Subcutaneous abdominal adipose tissue (tissue), 5 donors: ENCODE data around the gene HOXA4.

ENCODE experiments used
- H3K27ac ChIP-seq: one replicate; pipeline ENCODE4 v1.7.0; 2013; ENCODE audit warnings: low read depth, mild to moderate bottlenecking, inconsistent platforms, low read length, moderate library complexity
- H3K27me3 ChIP-seq, 5 donors: one replicate each; pipeline ENCODE4 v1.7.0; 2013; ENCODE audit warnings: low read length in 5 of 5, inconsistent platforms in 1 of 5; ENCODE audit not compliant: control insufficient read depth in 5 of 5, insufficient read depth in 4 of 5
- H3K36me3 ChIP-seq, 5 donors: one replicate each; pipeline ENCODE4 v1.7.0; 2013; ENCODE audit warnings: low read length in 5 of 5; ENCODE audit not compliant: control insufficient read depth in 5 of 5, insufficient read depth in 5 of 5
- H3K4me1 ChIP-seq, 5 donors: one replicate each; pipeline ENCODE4 v1.7.0; 2013; ENCODE audit warnings: low read length in 5 of 5, mild to moderate bottlenecking in 3 of 5, moderate library complexity in 1 of 5; ENCODE audit not compliant: control insufficient read depth in 5 of 5, insufficient read depth in 5 of 5
- H3K4me3 ChIP-seq, 5 donors: one replicate each; pipeline ENCODE4 v1.7.0; 2013; ENCODE audit warnings: low read length in 5 of 5, low read depth in 1 of 5
- H3K9ac ChIP-seq, 5 donors: one replicate each; pipeline ENCODE4 v1.7.0; 2013; ENCODE audit warnings: low read length in 5 of 5, mild to moderate bottlenecking in 4 of 5, moderate library complexity in 3 of 5
- H3K9me3 ChIP-seq, 5 donors: one replicate each; pipeline ENCODE4 v1.7.0; 2013; ENCODE audit warnings: low read length in 5 of 5; ENCODE audit not compliant: control insufficient read depth in 5 of 5
- donor health status: healthy.
- donor health status: healthy.
- donor health status: healthy.
- donor health status: healthy.
- donor health status: healthy.

HOXA4 gene

DNA sequence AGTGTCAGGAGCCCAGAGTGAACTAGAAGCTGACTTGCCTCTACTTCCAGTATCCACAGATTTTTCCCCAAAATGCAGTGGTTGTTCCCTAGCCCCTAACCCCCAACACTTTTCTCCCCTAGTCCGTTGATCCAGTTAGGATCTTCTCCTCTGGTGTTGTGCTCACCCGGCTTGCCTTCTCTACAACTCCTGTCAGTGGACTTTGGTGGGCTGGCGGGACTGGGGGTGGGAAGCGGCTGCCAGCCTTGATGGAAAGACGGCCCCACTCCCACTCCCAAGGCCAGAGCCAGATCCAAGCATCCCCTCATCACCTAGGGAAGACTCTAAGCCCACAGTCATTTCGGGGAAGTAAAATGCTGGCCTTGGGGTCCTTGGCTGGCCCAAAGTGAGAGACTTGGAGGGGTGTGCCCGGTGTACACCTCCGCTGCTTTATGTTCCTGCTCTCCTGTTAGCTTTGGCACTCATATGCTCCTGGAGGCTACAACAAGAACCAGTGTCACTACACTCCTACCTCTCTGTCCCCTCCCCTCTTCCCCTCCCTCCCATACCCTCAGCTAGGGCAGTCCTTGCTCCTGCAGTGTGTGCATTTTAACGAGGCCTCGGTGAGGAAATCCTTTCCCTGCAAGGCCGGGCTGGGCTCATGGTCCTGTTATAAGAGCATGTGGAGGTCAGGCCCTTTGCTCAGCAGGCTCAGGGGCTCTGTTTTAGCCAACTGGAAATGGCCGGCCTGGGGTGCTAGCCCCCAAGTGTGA lies 44.5 kb upstream of the HOXA4 start:
- Histone ChIP-seq H3K9ac (peak overlapping the region in 2 of 5 donors; percentile 52 to 71), H3K4me1 (peaks cover 2 to 91% (median 84%) of the 10 kb centered on the region in 5 donors), H3K27me3 (peaks cover 0 to 25% (median 12%) of the 10 kb centered on the region in 5 donors), H3K27ac (peak overlapping the region; percentile 98), H3K9me3 (no peaks in the 10 kb centered on the region), H3K36me3 (no peaks in the 10 kb centered on the region), H3K4me3 (peak overlapping the region in 4 of 5 donors; percentile 4 to 86 (median 78))

DNA sequence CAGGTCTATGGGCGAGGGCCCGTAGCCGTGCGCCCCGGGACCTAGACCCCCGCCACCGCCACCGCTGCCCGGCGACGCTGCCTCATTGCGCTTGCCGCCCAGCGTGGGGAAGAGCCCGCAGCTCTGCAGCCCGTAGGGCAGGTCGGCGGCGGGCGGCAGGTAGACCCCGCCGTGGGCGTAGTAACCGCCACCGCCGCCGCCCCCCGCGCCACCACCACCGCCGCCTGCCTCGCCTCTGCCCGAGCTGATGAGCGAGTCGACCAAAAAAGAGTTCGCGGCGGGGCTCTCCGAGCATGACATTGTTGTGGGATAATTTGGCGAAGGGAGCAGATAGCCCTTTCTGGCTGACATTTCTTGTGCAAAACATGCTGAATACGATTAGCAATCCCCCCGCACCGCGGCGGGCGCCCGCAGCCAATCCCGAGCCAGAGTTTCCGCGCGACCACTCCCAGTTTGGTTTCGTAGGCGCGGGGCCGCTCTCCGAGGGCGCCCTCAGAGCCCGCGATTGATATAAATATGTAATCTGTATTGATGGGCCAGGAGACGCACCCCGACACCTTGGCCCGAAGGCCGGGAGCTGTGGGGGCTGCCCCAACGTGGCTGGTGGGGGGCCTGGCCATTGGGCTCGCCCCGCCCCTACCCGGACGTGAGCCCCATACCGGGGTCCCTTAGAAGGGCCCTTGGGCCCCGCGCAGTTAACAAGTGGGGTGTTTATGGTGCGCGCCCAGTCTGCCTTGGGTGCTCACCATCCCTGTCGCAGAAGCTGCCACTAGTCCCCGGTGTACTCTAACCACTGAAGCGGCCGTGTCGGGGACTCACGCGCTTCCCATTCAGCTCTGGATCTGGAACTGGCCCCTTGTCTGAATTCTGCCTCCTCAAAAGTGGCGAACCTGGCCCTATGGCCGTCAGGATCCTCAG lies 43.7 kb upstream of the HOXA4 start, which contains the start of gene HOXA10:
Gene HOXA10, minus strand, starts transcription at position 365 of the 918 bp plus-strand sequence. Its CDS starts 14 bp downstream, at position 351.
- peak within 1 kb of the TSS; percentile 98 for H3K27ac ChIP-seq
- H3K9me3 ChIP-seq = no peaks in the 10 kb centered on the region
- H3K27me3 ChIP-seq = peaks cover 0 to 28% (median 12%) of the 10 kb centered on the region in 5 donors
- peaks cover 0 to 90% (median 82%) of the 10 kb centered on the region in 5 donors for H3K4me1 ChIP-seq
- peak within 1 kb of the TSS; percentile 69 to 86 (median 76) for H3K4me3 ChIP-seq
- H3K9ac ChIP-seq = peak within 1 kb of the TSS in 4 of 5 donors; percentile 52 to 72 (median 67)
- H3K36me3 ChIP-seq = no peaks in the 10 kb centered on the region

DNA sequence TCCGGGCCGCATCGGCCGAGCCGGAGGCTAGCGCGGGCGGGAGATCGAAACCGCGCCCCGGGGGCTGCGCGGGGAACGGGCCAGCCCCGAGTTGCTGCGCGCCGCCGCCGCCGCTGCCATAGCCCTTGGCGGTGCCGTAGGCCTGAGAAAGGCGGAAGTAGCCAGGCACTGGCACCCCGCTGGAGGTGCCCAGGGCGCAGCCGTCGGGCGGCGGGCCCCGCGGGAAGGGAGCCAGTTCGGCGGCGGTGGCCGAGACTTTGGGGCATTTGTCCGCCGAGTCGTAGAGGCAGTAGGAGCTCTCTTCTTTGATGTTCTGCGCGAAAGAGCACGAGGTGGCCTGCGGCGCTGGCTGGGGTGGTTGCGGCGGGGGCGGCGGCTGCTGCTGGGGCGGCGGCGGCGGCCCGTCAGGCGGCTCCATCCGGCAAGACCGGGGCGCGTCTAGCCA lies 43.0 kb upstream of the HOXA4 start:
- Histone ChIP-seq H3K4me1 (peaks cover 0 to 90% (median 84%) of the 10 kb centered on the region in 5 donors), H3K4me3 (peak overlapping the region in 4 of 5 donors; percentile 74 to 86 (median 78)), H3K9me3 (no peaks in the 10 kb centered on the region), H3K9ac (peak overlapping the region in 3 of 5 donors; percentile 52 to 72 (median 71)), H3K36me3 (no peaks in the 10 kb centered on the region), H3K27ac (peak overlapping the region; percentile 98), H3K27me3 (peaks cover 0 to 30% (median 12%) of the 10 kb centered on the region in 5 donors)

DNA sequence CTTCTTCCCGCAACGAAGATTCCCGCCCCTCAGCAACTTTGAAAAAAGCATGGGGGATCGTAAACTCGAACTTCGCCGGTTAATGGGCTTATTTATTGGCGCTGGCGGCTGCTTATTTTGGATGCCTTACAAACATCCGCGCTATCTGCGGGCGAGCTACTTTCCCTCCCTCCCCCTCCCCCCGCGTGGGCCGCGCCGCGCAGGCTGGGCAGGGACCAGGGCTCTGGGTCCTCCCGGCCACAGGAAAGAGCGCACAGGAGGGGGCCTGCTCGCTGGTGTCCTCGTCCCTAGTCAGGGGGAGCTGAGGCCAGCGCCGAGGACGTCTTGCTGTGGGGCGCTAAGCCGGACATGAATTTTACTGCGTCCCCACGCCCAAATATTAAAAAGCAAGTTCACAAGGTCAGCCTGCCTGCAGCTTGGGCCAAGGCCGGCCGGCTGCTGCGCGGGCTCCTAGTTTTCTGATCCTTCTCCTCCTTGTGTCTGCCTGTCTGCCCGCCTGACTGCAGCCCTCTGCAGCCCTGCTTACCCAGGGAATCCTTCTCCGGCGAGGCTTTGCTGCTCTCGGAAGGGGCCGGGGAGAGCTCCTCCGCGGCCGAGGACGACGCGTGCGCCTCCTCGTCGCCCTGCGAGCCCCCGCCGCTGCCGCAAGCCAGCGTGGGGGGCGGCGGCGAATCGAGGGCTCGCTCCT lies 42.4 kb upstream of the HOXA4 start:
- Histone ChIP-seq H3K4me3 (peak overlapping the region; percentile 69 to 86 (median 76)), H3K27me3 (peaks cover 0 to 28% (median 12%) of the 10 kb centered on the region in 5 donors), H3K27ac (peak overlapping the region; percentile 98), H3K4me1 (peaks cover 0 to 90% (median 87%) of the 10 kb centered on the region in 5 donors), H3K9me3 (no peaks in the 10 kb centered on the region), H3K9ac (peak overlapping the region; percentile 52 to 71 (median 63)), H3K36me3 (no peaks in the 10 kb centered on the region)

DNA sequence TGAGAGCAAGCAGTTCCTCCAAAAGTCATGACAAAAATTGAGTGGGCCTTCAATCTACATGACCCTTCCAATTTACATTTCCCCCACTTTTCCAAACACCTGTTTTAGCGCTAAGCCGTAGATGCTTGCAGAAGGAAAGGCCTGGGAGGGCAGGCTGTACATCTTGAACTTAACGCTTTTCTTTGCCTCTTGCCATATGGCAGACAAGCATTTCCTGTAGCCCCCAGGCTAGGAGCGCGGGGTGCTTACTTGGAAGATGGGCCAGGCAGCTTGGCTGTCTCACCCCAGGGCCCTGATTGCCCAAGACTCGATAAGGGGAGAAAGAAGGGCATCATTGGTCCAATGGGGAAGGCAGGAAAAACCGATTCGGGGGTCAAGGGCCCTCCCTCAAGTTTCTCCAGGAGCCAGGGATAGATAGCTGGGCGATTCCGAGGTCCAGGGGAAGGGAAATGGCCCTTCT lies 41.8 kb upstream of the HOXA4 start:
- H3K27me3 ChIP-seq = peaks cover 0 to 28% (median 12%) of the 10 kb centered on the region in 5 donors
- H3K9me3 ChIP-seq = no peaks in the 10 kb centered on the region
- peaks cover 0 to 90% (median 87%) of the 10 kb centered on the region in 5 donors for H3K4me1 ChIP-seq
- H3K27ac ChIP-seq = peak overlapping the region; percentile 98
- peak overlapping the region; percentile 69 to 86 (median 76) for H3K4me3 ChIP-seq
- peak overlapping the region; percentile 7 to 71 (median 63) for H3K9ac ChIP-seq
- H3K36me3 ChIP-seq = no peaks in the 10 kb centered on the region

DNA sequence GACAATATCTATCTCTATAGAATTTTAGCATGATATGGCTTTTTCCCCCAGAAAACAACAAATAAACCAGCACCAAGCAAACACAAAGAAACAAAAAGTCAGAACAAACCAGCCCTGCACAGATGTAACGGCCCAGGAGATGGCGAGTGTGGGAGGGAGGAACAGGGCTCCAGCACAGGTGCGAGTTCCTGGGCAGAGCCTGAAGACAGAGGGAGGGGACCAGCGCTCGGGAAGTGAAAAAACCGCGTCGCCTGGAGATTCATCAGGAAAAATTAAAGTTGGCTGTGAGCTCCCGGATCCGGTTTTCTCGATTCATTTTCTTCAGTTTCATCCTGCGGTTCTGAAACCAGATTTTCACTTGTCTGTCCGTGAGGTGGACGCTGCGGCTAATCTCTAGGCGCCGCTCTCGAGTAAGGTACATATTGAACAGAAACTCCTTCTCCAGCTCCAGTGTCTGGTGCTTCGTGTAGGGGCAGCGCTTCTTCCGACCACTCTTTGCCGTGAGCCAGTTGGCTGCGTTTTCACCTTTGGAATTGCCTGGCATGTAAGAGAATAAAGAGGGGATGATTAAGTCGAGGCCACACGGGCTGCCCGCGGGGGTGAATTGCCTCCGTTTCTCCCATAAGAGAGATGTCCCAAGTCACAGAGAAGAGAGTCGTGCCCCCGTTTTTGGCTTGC lies 41.2 kb upstream of the HOXA4 start:
- H3K27ac ChIP-seq = peak overlapping the region; percentile 98
- peak overlapping the region; percentile 69 to 86 (median 76) for H3K4me3 ChIP-seq

DNA sequence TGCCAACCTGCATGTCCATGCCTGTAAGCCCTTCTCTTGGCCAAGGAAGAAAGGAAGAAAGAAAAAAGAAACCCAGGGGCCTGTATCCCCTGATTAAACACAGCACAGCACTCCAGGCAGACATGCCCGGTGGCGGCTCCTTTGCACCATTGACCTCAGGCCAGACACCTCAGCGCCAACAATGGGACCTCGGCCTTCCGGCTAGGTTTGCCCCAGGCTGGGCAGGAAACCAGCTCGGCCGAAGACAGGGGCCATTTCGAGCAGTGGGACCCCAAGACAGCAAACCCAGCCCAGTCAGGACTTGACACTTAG lies 40.7 kb upstream of the HOXA4 start:
- peaks cover 0 to 90% (median 87%) of the 10 kb centered on the region in 5 donors for H3K4me1 ChIP-seq
- peak overlapping the region; percentile 69 to 86 (median 76) for H3K4me3 ChIP-seq
- H3K9ac ChIP-seq = peak overlapping the region; percentile 7 to 72 (median 30)
- no peaks in the 10 kb centered on the region for H3K36me3 ChIP-seq
- peaks cover 0 to 28% (median 10%) of the 10 kb centered on the region in 5 donors for H3K27me3 ChIP-seq
- peak overlapping the region; percentile 98 for H3K27ac ChIP-seq
- no peaks in the 10 kb centered on the region for H3K9me3 ChIP-seq

More for the DNA sequence above, 41.2 kb upstream of the HOXA4 start:
- Histone ChIP-seq H3K27me3 (peaks cover 0 to 28% (median 12%) of the 10 kb centered on the region in 5 donors), H3K36me3 (no peaks in the 10 kb centered on the region), H3K9ac (peak overlapping the region; percentile 30 to 72 (median 63)), H3K4me1 (peaks cover 0 to 90% (median 87%) of the 10 kb centered on the region in 5 donors), H3K9me3 (no peaks in the 10 kb centered on the region)

DNA sequence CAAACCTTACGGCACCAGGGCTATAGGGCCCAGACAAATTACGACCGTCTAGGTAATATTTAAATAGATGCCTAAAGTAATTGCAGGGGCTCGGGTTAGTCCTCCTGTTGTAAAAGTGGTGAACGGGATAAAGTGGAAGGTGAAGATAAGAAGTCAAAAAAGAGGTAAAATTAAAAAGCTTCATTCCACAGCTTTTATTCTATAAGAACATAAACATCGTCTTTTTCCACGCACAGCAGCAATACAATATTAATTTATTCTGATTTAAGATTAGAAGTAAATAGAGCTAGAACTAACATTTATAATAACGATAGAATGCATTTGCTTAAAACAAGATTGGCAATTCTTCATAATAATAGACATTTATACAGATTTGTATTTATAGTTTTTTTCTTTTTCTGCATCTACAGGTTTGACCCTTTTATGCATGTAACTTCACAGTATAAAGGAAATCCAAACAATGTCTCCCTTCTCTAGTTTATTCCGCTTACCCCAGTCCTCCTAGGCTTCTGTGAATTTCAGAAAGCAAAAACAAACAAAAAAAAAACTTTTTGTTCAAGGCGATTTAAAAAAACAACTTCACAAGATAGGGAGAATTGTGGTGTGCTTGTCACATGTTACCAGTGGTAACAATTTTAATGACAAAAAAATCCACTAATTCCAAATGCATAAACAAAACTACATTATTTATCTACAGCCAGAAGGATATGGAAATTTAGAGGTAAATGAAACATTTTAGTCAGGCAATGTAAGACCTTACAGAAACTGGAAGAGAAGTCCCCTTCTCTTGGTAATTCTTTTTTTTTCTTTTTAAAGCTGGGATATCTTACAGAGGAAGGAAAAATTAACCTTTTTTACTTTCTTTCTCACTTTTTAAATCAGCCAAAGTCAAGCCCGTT lies 40.1 kb upstream of the HOXA4 start:
- Histone ChIP-seq H3K36me3 (no peaks in the 10 kb centered on the region), H3K4me3 (peak overlapping the region; percentile 69 to 86 (median 80)), H3K9me3 (no peaks in the 10 kb centered on the region), H3K9ac (peak overlapping the region in 4 of 5 donors; percentile 7 to 76 (median 52)), H3K27me3 (peaks cover 0 to 28% (median 10%) of the 10 kb centered on the region in 5 donors), H3K27ac (peak overlapping the region; percentile 98), H3K4me1 (peaks cover 0 to 90% (median 87%) of the 10 kb centered on the region in 5 donors)
